Smooth muscle cell (in vitro differentiated cells): ENCODE data around the gene MSANTD1. TPM values are rescaled to one million over a fixed set of nuclear protein-coding genes. Genes with fewer than 3 reads are reported as not detected.

Experiments
- DNase-seq: peaks from one replicate; lab custom pipeline; 2025; ENCODE audit not compliant: unreplicated experiment; lab: John Stamatoyannopoulos, UW
- H2AFZ ChIP-seq: fragments of 200-600 bp; sonication (generic); 2 replicates; pipeline ENCODE4 v1.6.0; 2016; ENCODE audit warnings: antibody characterized with exemption, low read depth, mild to moderate bottlenecking
- H3F3A ChIP-seq: fragments of 200-600 bp; sonication (generic); 2 replicates; pipeline ENCODE4 v1.6.0; 2017; ENCODE audit warnings: antibody characterized with exemption, low read depth
- H3K27ac ChIP-seq: fragments of 200-600 bp; sonication (generic); 2 replicates; pipeline ENCODE4 v1.5.1; 2016; ENCODE audit warnings: low read depth, mild to moderate bottlenecking
- H3K27me3 ChIP-seq: fragments of 200-600 bp; sonication (generic); 2 replicates; pipeline ENCODE4 v1.6.1; 2016; ENCODE audit warnings: low read depth, mild to moderate bottlenecking
- H3K36me3 ChIP-seq: fragments of 200-600 bp; sonication (generic); 2 replicates; pipeline ENCODE4 v1.5.1; 2016; ENCODE audit warnings: low read depth
- H3K4me1 ChIP-seq: fragments of 200-600 bp; sonication (generic); 2 replicates; pipeline ENCODE4 v1.5.1; 2016; ENCODE audit warnings: low read depth
- H3K4me2 ChIP-seq: fragments of 200-600 bp; sonication (generic); 2 replicates; pipeline ENCODE4 v1.6.0; 2016; ENCODE audit warnings: mild to moderate bottlenecking
- H3K4me3 ChIP-seq: fragments of 200-600 bp; sonication (generic); 2 replicates; pipeline ENCODE4 v1.5.1; 2016; ENCODE audit warnings: mild to moderate bottlenecking
- H3K79me2 ChIP-seq: fragments of 200-600 bp; sonication (generic); 2 replicates; pipeline ENCODE4 v1.6.0; 2016; ENCODE audit warnings: low read depth, mild to moderate bottlenecking
- H3K9ac ChIP-seq: fragments of 200-600 bp; sonication (generic); 2 replicates; pipeline ENCODE4 v1.6.0; 2016; ENCODE audit warnings: low read depth
- H3K9me3 ChIP-seq: fragments of 200-600 bp; sonication (generic); replicated peaks from 2 replicates; pipeline ENCODE4 v1.5.1; 2016; ENCODE audit warnings: low read depth
- H4K20me1 ChIP-seq: fragments of 200-600 bp; sonication (generic); 2 replicates; pipeline ENCODE4 v1.6.0; 2016; ENCODE audit warnings: low read depth
- WGBS: methylation state at CpG from one replicate; pipeline ENCODE4 v1.1.7; 2016; ENCODE audit warnings: low lambda C conversion rate; 5-methylcytosine and 5-hydroxymethylcytosine counted together
- polyA plus RNA-seq: library from polyadenylated mRNA; unstranded; fragments of >200 nt; fragmentation: Nextera tagmentation; extraction: Ambion mirVana; gene quantifications from 2 replicates; pipeline ENCODE4 v1.2.1, GENCODE V29; 2016
- total RNA-seq: library from RNA; depleted of rRNA; stranded (reverse); fragments of >200 nt; gene quantifications from 2 replicates; pipeline ENCODE4 v1.2.3, GENCODE V29; 2014
- TF ChIP-seq, protein P1 (sequence below): fragments of 200-600 bp; sonication (generic); IDR thresholded peaks from 2 replicates; pipeline ENCODE4 v1.5.1; 2017; ENCODE audit warnings: borderline replicate concordance, mild to moderate bottlenecking, antibody characterized with exemption; ENCODE audit not compliant: insufficient read depth, poor library complexity, severe bottlenecking

The MSANTD1 gene
- total and polyA plus RNA-seq, 2 experiments from 2014 or later = 0.30 to 1.4 TPM

DNA sequence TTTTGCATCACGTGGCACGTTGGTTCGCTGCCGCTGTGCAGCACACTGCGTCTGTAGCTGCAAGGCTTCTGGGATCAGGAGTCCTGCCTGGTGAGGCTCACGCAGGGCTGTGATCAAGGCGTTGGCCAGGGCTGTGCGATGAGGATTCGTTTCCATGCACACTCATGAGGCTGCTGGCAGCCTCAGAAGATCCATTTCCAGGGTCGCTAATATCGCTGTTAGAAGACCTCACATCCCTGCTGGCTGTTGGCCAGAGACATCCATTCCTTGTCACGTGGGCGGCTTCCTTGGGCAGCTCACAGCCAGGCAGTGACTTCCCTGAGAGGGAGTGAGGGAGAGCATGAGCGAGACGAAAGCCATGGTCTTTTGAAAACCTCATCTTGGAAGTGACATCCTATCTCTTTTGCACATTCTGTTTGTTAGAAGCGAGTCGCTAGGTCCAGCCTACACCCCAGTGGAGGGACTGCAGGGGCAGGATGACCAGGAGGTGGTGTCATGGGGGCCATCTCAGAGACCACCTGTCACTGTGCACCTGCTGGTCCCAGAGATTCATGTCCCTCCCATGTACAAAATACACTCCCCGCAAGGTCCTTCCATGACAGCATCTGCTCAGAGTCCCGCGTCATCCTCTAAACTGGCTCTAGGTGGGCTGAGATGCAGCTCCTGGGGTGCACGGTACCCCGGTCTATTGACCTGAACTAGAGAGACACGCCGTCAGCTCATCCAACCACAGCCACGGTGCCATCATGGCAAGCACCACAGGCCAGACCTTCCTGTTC is 56.1 kb downstream of the MSANTD1 start:
- WGBS = 76% methylated on average over 25 of the region's 25 CpGs
- H3K27ac ChIP-seq = no peak overlapping the region
- H3K4me3 ChIP-seq = no peak overlapping the region
- H3F3A ChIP-seq = no peaks in the 10 kb centered on the region
- H3K36me3 ChIP-seq = no peaks in the 10 kb centered on the region
- no peak for DNase-seq
- H2AFZ ChIP-seq = no peak overlapping the region
- H3K4me2 ChIP-seq = peak overlapping the region; percentile 69
- TF ChIP-seq, protein P1, sequence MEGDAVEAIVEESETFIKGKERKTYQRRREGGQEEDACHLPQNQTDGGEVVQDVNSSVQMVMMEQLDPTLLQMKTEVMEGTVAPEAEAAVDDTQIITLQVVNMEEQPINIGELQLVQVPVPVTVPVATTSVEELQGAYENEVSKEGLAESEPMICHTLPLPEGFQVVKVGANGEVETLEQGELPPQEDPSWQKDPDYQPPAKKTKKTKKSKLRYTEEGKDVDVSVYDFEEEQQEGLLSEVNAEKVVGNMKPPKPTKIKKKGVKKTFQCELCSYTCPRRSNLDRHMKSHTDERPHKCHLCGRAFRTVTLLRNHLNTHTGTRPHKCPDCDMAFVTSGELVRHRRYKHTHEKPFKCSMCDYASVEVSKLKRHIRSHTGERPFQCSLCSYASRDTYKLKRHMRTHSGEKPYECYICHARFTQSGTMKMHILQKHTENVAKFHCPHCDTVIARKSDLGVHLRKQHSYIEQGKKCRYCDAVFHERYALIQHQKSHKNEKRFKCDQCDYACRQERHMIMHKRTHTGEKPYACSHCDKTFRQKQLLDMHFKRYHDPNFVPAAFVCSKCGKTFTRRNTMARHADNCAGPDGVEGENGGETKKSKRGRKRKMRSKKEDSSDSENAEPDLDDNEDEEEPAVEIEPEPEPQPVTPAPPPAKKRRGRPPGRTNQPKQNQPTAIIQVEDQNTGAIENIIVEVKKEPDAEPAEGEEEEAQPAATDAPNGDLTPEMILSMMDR = no peak
- H4K20me1 ChIP-seq = peaks cover 89% of the 10 kb centered on the region
- no peak overlapping the region for H3K9ac ChIP-seq
- no peaks in the 10 kb centered on the region for H3K27me3 ChIP-seq
- no peaks in the 10 kb centered on the region for H3K9me3 ChIP-seq
- H3K79me2 ChIP-seq = peaks cover 36% of the 10 kb centered on the region
- H3K4me1 ChIP-seq = peaks cover 12% of the 10 kb centered on the region

DNA sequence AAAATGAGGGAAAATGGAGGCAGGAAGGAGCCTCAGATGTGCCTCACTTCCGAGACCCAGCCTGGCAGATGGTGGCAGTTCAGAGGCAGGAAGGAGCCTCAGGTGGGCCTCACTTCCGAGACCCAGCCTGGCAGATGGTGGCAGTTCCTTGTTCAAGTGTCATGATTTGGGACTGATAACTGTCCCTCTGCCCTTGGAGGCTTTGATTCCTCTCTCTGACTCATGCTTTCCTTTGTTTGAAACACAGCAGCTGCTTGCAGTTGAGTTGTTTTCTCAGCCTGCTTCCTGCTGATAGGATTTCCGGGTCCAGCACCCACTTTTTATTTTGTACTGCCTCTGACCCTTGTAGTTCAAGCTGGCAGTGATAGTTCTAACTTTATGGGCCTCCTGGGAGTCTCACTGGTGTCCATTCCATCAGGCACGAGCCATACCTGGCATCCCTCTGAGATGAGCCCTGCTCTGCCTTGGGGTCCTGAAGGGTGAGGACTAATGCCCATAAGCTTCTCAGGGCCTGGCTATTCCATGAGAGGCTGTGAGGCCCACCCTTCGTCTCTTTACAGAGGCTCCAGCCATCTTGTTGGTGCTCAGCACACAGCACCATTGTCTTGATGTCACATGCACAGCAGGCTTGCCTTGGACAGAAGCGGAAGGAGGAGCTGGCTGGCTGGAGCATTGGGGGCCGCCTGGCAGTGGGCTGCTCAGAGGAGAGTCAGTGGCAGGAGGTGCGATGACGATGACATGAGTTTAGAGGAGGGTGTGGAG is 56.8 kb downstream of the MSANTD1 start:
- no peaks in the 10 kb centered on the region for H3K27me3 ChIP-seq
- H2AFZ ChIP-seq = no peak overlapping the region
- H3K79me2 ChIP-seq = peaks cover 28% of the 10 kb centered on the region
- H4K20me1 ChIP-seq = peaks cover 88% of the 10 kb centered on the region
- H3K9ac ChIP-seq = no peak overlapping the region
- DNase-seq = no peak
- 81% methylated on average over 9 of the region's 9 CpGs for WGBS
- TF ChIP-seq, protein P1 = no peak
- H3K4me2 ChIP-seq = no peak overlapping the region
- H3K27ac ChIP-seq = no peak overlapping the region
- no peaks in the 10 kb centered on the region for H3K9me3 ChIP-seq
- H3F3A ChIP-seq = no peaks in the 10 kb centered on the region
- H3K36me3 ChIP-seq = no peaks in the 10 kb centered on the region
- H3K4me3 ChIP-seq = no peak overlapping the region
- peaks cover 12% of the 10 kb centered on the region for H3K4me1 ChIP-seq

Other genes starting within 250 kb of the MSANTD1 start
- gene HTT-AS, start 174.6 kb upstream of the MSANTD1 start, total RNA-seq = not detected in 2 replicates
- not detected in 2 replicates for gene HTT-AS, start 174.6 kb upstream of the MSANTD1 start, polyA plus RNA-seq
- 16.4 and 23.6 TPM in 2 replicates for gene HTT, start 174.5 kb upstream of the MSANTD1 start, total RNA-seq
- 7.1 and 11.4 TPM in 2 replicates for gene HTT, start 174.5 kb upstream of the MSANTD1 start, polyA plus RNA-seq
- 13.0 and 28.5 TPM in 2 replicates for gene RGS12, start 43.9 kb downstream of the MSANTD1 start, total RNA-seq
- gene RGS12, start 43.9 kb downstream of the MSANTD1 start, polyA plus RNA-seq = 20.5 and 38.7 TPM in 2 replicates
- gene HGFAC, start 192.8 kb downstream of the MSANTD1 start, total RNA-seq = 0.27 and 0.58 TPM in 2 replicates
- not detected in 2 replicates for gene HGFAC, start 192.8 kb downstream of the MSANTD1 start, polyA plus RNA-seq
- not detected in 2 replicates for gene DOK7, start 214.1 kb downstream of the MSANTD1 start, total RNA-seq
- gene DOK7, start 214.1 kb downstream of the MSANTD1 start, polyA plus RNA-seq = 1.4 TPM in 1 of 2 replicates, not detected in the other